Fibroblast of mammary gland (primary cell): Measurements from ENCODE around the gene CLCN4.

Source experiments
- DNase-seq: peaks from one replicate; pipeline ENCODE4 v3.0.0-alpha.2; 2010; ENCODE audit warnings: low read depth
- H3K4me3 ChIP-seq: 2 replicates; pipeline ENCODE4 v1.5.1; 2011; ENCODE audit warnings: low read depth, mild to moderate bottlenecking, low read length, moderate library complexity; ENCODE audit not compliant: control insufficient read depth
- CTCF ChIP-seq: conservative IDR thresholded peaks from 2 replicates; pipeline ENCODE4 v1.5.1; 2011; ENCODE audit warnings: low read depth, low read length, inconsistent platforms; ENCODE audit not compliant: control insufficient read depth, insufficient read depth

CLCN4 gene

GRCh38 chrX:10111364-10112148, 45.2 kb upstream of the CLCN4 start:
- H3K4me3 ChIP-seq: no peak overlapping the region
- DNase-seq: no peak
- TF ChIP-seq CTCF: no peak

DNA sequence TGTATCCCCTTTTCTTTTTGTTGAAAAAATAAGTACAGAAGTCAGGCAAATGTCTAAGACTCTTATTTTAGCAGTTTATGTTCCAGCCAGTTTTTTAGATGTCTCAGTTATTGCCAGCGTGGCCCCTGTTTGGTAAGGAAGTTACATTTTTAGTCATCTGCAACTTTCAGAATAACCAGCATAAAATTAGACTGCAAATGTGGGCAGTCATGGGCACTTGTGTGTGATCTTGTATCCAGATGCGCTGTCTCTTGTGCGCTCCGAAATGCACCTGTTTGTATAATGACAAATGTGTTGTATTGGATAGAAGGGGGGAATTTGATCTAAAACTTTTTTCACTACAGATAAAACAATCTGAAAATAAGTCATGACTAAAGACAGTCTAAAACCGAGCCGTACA, 44.3 kb upstream of the CLCN4 start:
- no peak overlapping the region for H3K4me3 ChIP-seq
- DNase-seq: no peak
- TF ChIP-seq CTCF: no peak

DNA sequence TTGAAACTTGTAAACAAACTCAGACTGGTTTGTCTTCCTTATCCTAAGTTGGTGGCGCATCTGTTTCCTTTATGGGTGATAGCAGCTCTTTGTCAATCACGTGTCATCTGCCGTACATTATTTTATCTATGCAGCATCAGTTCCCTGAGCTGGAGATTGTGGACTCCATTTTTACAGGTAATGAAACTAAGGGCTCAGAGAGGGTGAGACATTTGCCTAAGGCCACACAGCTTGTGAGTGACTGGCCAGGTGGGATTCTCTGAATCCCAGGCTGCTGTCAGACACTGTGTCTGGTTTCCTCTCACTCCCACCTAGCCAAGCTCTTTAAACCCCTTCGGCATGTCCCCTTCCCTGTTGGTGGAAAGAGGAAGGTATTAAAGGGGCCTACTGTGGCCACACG, 41.7 kb upstream of the CLCN4 start:
- no peak for TF ChIP-seq CTCF
- H3K4me3 ChIP-seq: no peak overlapping the region
- no peak for DNase-seq

GRCh38 chrX:10117301-10117700, 39.5 kb upstream of the CLCN4 start:
- DNase-seq: no peak
- no peak overlapping the region for H3K4me3 ChIP-seq
- no peak for TF ChIP-seq CTCF

DNA sequence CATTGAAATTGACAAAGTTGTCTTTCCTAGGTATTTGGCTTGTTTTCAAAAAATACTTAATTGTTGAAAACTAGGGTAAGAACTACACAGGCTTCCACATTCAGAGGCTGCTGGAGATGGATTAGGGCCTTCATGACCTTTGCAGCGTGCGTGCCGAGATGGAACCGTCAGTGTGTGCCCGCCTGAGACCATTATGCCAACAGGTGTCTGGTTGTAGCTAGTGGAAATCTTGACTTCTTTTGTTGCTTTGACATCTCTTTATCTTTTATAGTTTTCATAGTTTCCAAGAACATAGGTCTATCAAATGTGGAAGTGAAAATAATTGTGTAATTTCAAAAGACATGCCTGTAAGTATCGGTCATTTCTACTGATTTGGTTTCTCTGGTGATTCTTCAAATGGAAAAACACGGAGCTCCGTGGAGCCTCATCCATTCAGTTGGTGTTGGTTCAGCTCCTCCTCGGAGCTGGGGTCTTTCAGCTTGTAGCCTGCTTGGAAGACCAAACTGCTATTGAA, 38.9 kb upstream of the CLCN4 start:
- TF ChIP-seq CTCF: no peak
- no peak overlapping the region for H3K4me3 ChIP-seq
- no peak for DNase-seq

GRCh38 chrX:10118530-10118929, 38.2 kb upstream of the CLCN4 start:
- DNase-seq: no peak
- no peak for TF ChIP-seq CTCF

DNA sequence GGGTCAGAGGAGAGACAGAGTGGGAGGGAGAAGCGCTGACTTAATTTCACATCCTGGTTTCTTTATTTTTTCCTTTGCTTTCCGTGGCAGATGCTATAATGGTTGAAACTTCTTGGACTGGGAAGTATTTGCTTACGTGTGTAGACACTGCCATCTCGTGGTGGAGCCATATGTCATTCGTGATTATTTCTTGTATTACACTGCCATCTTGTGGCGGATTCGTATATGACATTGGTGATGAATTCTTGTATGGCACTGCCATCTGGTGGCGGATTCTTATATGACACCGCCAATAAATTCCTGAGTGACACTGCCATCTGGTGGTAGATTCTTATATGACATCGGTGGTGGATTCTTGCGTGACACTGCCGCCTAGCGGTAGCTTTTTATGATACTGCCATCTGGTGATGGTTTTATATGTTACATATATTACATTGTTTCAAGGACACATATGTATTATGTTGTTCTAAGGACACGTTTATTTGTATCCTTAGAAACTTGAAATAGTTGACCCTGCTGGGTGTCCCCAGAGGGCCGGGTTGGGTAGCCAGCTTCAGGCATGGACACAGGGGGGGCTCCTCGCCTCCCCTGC, 37.3 kb upstream of the CLCN4 start:
- DNase-seq: peak; percentile 92
- no peak overlapping the region for H3K4me3 ChIP-seq
- peak; percentile 100 for TF ChIP-seq CTCF

More at GRCh38 chrX:10118530-10118929, 38.2 kb upstream of the CLCN4 start:
- H3K4me3 ChIP-seq: no peak overlapping the region
